Measurements from ENCODE around the gene ATXN1. TPM values are rescaled to one million over a fixed set of nuclear protein-coding genes. Genes with fewer than 3 reads are reported as not detected.
A peak's percentile ranks its signal among the peaks of the same experiment; 100 is the strongest.
"Not testable (repeated sequence)": the region's sequence is repeated elsewhere in the genome, so short reads cannot be mapped to it uniquely, and the experiment has no call there.

The ATXN1 gene
- total RNA-seq, 1 donor from 2014 or later = 18.4 TPM

GRCh38 chr6:16785496-16785895, 24.2 kb upstream of the ATXN1 start:
- no peak for FAIRE-seq
- DNase-seq (ENCODE audit: low read depth) = no peak
- no peaks in the 10 kb centered on the region for H3K27me3 ChIP-seq (ENCODE audit: control insufficient read depth, insufficient read depth, low read length)
- no peak overlapping the region for H3K4me3 ChIP-seq (ENCODE audit: low read depth, low read length)
- H3K36me3 ChIP-seq (ENCODE audit: control insufficient read depth, insufficient read depth, low read length) = no peaks in the 10 kb centered on the region
- no peak for TF ChIP-seq CTCF (IDR thresholded peaks at IDR 0.05; ENCODE audit: insufficient read depth, low read length, severe bottlenecking)

- not testable (repeated sequence) for FAIRE-seq; DNase-seq (ENCODE audit: low read depth); H3K36me3 ChIP-seq (ENCODE audit: control insufficient read depth, insufficient read depth, low read length); H3K4me3 ChIP-seq (ENCODE audit: low read depth, low read length); H3K27me3 ChIP-seq (ENCODE audit: control insufficient read depth, insufficient read depth, low read length)
These were observed 23.7 kb upstream of the ATXN1 start for GRCh38 chr6:16784957-16785356.

- H3K27me3 ChIP-seq (ENCODE audit: control insufficient read depth, insufficient read depth, low read length) = no peaks in the 10 kb centered on the region
- FAIRE-seq = no peak
- no peak for TF ChIP-seq CTCF (IDR thresholded peaks at IDR 0.05; ENCODE audit: insufficient read depth, low read length, severe bottlenecking)
- H3K4me3 ChIP-seq (ENCODE audit: low read depth, low read length) = no peak overlapping the region
- DNase-seq (ENCODE audit: low read depth) = no peak
- no peaks in the 10 kb centered on the region for H3K36me3 ChIP-seq (ENCODE audit: control insufficient read depth, insufficient read depth, low read length)
These were observed 22.8 kb upstream of the ATXN1 start for GRCh38 chr6:16783952-16784565.

GRCh38 chr6:16783509-16783908, 22.2 kb upstream of the ATXN1 start:
- DNase-seq (ENCODE audit: low read depth) (no peak), FAIRE-seq (no peak)
- H3K36me3 ChIP-seq (ENCODE audit: control insufficient read depth, insufficient read depth, low read length) = no peaks in the 10 kb centered on the region
- no peak overlapping the region for H3K4me3 ChIP-seq (ENCODE audit: low read depth, low read length)
- no peak for TF ChIP-seq CTCF (IDR thresholded peaks at IDR 0.05; ENCODE audit: insufficient read depth, low read length, severe bottlenecking)
- no peaks in the 10 kb centered on the region for H3K27me3 ChIP-seq (ENCODE audit: control insufficient read depth, insufficient read depth, low read length)

DNA sequence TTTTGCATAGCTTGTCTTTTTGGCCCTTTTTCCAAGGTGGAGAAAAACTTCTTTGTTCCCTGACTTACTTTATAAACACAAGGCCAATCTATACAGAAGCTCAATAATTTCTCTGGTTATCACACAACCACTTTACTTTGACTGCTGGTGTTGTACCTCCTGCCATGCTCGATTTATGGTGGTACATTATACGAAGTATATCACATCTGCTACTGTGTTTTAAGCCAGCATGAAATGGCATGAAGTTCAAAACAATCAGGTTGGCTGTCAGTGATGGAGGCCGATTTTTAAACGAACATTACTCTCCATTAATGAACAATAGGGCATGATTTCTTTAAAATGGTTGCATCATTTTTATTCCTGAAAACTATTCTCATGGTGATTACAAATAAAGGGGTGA, 21.0 kb upstream of the ATXN1 start:
- DNase-seq (ENCODE audit: low read depth) (no peak), FAIRE-seq (no peak)
- no peak for TF ChIP-seq CTCF (IDR thresholded peaks at IDR 0.05; ENCODE audit: insufficient read depth, low read length, severe bottlenecking)
- Histone ChIP-seq H3K27me3 (ENCODE audit: control insufficient read depth, insufficient read depth, low read length) (no peaks in the 10 kb centered on the region), H3K4me3 (ENCODE audit: low read depth, low read length) (no peak overlapping the region), H3K36me3 (ENCODE audit: control insufficient read depth, insufficient read depth, low read length) (no peaks in the 10 kb centered on the region)

DNA sequence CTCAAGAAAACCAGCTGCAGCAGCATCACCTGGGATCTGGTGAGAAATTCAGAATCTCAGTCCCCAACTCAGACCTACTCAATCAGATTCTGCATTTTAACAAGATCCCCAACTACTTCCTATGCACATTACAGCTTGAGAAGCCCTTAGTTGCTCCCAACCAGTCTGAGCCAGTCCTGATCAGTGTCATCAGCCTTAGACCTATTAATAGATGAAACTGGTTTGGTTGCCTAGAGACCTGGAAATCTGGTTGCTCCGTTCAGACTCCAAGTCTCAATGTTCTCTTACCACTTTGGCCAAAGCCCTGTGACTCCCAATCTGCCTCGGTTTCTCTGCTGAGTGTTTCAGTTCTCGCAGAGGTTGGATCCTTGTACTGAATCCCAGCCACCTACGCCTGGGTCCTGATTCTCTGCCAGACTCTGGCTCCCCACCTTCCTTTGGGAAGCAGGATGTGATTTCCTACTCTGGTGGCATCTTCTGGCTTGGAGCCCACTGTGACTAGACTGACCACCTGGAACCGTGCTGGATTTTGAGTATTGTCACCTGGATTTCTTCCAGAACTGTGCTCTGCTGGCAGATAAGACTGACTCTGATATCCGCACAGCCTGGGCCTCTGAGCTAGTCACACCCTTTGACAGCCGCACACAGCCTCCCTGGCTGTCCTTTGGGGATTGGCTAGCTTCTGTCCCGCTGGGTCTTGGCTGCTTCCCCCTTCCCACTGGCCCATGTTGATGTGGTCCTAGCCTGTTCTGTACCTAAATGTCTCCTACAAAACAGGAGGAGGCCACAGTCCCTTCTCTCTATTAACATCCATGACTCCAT, 20.3 kb upstream of the ATXN1 start:
- no peaks in the 10 kb centered on the region for H3K36me3 ChIP-seq (ENCODE audit: control insufficient read depth, insufficient read depth, low read length)
- no peak for TF ChIP-seq CTCF (IDR thresholded peaks at IDR 0.05; ENCODE audit: insufficient read depth, low read length, severe bottlenecking)
- DNase-seq (ENCODE audit: low read depth) (peak; percentile 72), FAIRE-seq (peak; percentile 84)
- H3K27me3 ChIP-seq (ENCODE audit: control insufficient read depth, insufficient read depth, low read length) = no peaks in the 10 kb centered on the region
- no peak overlapping the region for H3K4me3 ChIP-seq (ENCODE audit: low read depth, low read length)
